ENCODE results near the gene ITGAD.
A peak's percentile ranks its signal among the peaks of the same experiment; 100 is the strongest.

Gene ITGAD

GRCh38 chr16:31451201-31451600, 58.1 kb downstream of the ITGAD start:
- TF ChIP-seq BACH2 (CRISPR knock-in tag; IDR thresholded peaks at IDR 0.05; ENCODE audit: borderline replicate concordance) = no peak
- TF ChIP-seq ARNTL (CRISPR knock-in tag; IDR thresholded peaks at IDR 0.05; ENCODE audit: borderline replicate concordance, low read depth) = no peak
- no peak for TF ChIP-seq PATZ1 (CRISPR knock-in tag; IDR thresholded peaks at IDR 0.05; ENCODE audit: borderline replicate concordance)
- no peak for TF ChIP-seq ZFP30 (CRISPR knock-in tag; IDR thresholded peaks at IDR 0.05)
- no peak for TF ChIP-seq ISL1 (CRISPR knock-in tag; IDR thresholded peaks at IDR 0.05)
- TF ChIP-seq, protein P1, sequence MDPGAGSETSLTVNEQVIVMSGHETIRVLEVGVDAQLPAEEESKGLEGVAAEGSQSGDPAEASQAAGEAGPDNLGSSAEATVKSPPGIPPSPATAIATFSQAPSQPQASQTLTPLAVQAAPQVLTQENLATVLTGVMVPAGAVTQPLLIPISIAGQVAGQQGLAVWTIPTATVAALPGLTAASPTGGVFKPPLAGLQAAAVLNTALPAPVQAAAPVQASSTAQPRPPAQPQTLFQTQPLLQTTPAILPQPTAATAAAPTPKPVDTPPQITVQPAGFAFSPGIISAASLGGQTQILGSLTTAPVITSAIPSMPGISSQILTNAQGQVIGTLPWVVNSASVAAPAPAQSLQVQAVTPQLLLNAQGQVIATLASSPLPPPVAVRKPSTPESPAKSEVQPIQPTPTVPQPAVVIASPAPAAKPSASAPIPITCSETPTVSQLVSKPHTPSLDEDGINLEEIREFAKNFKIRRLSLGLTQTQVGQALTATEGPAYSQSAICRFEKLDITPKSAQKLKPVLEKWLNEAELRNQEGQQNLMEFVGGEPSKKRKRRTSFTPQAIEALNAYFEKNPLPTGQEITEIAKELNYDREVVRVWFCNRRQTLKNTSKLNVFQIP (CRISPR knock-in tag; IDR thresholded peaks at IDR 0.05; ENCODE audit: borderline replicate concordance, low read depth) = no peak
- TF ChIP-seq ZC3H10 (CRISPR knock-in tag; IDR thresholded peaks at IDR 0.05) = no peak
- TF ChIP-seq ZFP3 (CRISPR knock-in tag; IDR thresholded peaks at IDR 0.05) = no peak
- TF ChIP-seq PPARA (CRISPR knock-in tag; IDR thresholded peaks at IDR 0.05; ENCODE audit: borderline replicate concordance) = no peak
- no peak for TF ChIP-seq CSRNP3 (CRISPR knock-in tag; IDR thresholded peaks at IDR 0.05)
- TF ChIP-seq OSR1 (CRISPR knock-in tag; IDR thresholded peaks at IDR 0.05) = no peak
- no peak for TF ChIP-seq GLIS3 (CRISPR knock-in tag; IDR thresholded peaks at IDR 0.05)
- no peak for TF ChIP-seq ZNF70 (CRISPR knock-in tag; IDR thresholded peaks at IDR 0.05)
- TF ChIP-seq ESRRG (CRISPR knock-in tag; IDR thresholded peaks at IDR 0.05) = no peak
- no peak for TF ChIP-seq TOX (CRISPR knock-in tag; IDR thresholded peaks at IDR 0.05; ENCODE audit: borderline replicate concordance)
- no peak for TF ChIP-seq CSDC2 (CRISPR knock-in tag; IDR thresholded peaks at IDR 0.05)
- no peak for ATAC-seq

GRCh38 chr16:31451681-31452351, 58.7 kb downstream of the ITGAD start:
- TF ChIP-seq ZFP30 (CRISPR knock-in tag; IDR thresholded peaks at IDR 0.05) (no peak), ZNF8 (CRISPR knock-in tag; IDR thresholded peaks at IDR 0.05) (no peak), ESRRG (CRISPR knock-in tag; IDR thresholded peaks at IDR 0.05) (no peak), BACH2 (CRISPR knock-in tag; IDR thresholded peaks at IDR 0.05; ENCODE audit: borderline replicate concordance) (no peak), ZFP3 (CRISPR knock-in tag; IDR thresholded peaks at IDR 0.05) (no peak), RARB (CRISPR knock-in tag; IDR thresholded peaks at IDR 0.05) (no peak), SNAI2 (CRISPR knock-in tag; IDR thresholded peaks at IDR 0.05) (no peak), CSDC2 (CRISPR knock-in tag; IDR thresholded peaks at IDR 0.05) (no peak), ZNF70 (CRISPR knock-in tag; IDR thresholded peaks at IDR 0.05) (no peak), CSRNP3 (CRISPR knock-in tag; IDR thresholded peaks at IDR 0.05) (no peak), GLIS3 (CRISPR knock-in tag; IDR thresholded peaks at IDR 0.05) (no peak), PPARA (CRISPR knock-in tag; IDR thresholded peaks at IDR 0.05; ENCODE audit: borderline replicate concordance) (no peak), CREB5 (CRISPR knock-in tag; IDR thresholded peaks at IDR 0.05; ENCODE audit: low read depth) (no peak)
- TF ChIP-seq, protein P1 (CRISPR knock-in tag; IDR thresholded peaks at IDR 0.05; ENCODE audit: borderline replicate concordance, low read depth) = no peak
- TF ChIP-seq, protein P2, sequence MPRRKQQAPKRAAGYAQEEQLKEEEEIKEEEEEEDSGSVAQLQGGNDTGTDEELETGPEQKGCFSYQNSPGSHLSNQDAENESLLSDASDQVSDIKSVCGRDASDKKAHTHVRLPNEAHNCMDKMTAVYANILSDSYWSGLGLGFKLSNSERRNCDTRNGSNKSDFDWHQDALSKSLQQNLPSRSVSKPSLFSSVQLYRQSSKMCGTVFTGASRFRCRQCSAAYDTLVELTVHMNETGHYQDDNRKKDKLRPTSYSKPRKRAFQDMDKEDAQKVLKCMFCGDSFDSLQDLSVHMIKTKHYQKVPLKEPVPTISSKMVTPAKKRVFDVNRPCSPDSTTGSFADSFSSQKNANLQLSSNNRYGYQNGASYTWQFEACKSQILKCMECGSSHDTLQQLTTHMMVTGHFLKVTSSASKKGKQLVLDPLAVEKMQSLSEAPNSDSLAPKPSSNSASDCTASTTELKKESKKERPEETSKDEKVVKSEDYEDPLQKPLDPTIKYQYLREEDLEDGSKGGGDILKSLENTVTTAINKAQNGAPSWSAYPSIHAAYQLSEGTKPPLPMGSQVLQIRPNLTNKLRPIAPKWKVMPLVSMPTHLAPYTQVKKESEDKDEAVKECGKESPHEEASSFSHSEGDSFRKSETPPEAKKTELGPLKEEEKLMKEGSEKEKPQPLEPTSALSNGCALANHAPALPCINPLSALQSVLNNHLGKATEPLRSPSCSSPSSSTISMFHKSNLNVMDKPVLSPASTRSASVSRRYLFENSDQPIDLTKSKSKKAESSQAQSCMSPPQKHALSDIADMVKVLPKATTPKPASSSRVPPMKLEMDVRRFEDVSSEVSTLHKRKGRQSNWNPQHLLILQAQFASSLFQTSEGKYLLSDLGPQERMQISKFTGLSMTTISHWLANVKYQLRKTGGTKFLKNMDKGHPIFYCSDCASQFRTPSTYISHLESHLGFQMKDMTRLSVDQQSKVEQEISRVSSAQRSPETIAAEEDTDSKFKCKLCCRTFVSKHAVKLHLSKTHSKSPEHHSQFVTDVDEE (CRISPR knock-in tag; IDR thresholded peaks at IDR 0.05) = no peak
- ATAC-seq = peak; percentile 95
